LNCaP clone FGC (cell line): Measurements from ENCODE around the gene AGR3.

Experiments used
- DNase-seq: peaks from one replicate; pipeline ENCODE4 v3.0.0-alpha.2; 2011; ENCODE audit warnings: low read depth
- H3K4me3 ChIP-seq: 2 replicates; pipeline ENCODE4 v1.5.1; 2011; ENCODE audit warnings: mild to moderate bottlenecking, low read depth, low read length, control low read depth
- CTCF ChIP-seq: IDR thresholded peaks from 2 replicates; pipeline ENCODE4 v1.5.1; 2012; ENCODE audit warnings: mild to moderate bottlenecking; ENCODE audit not compliant: control insufficient read depth, insufficient read depth; ENCODE audit errors: extremely low read depth

The AGR3 gene

GRCh38 chr7:16900209-16900768, 18.5 kb upstream of the AGR3 start:
- DNase-seq = no peak
- no peak overlapping the region for H3K4me3 ChIP-seq
- no peak for TF ChIP-seq CTCF

- TF ChIP-seq CTCF = no peak
- peak; percentile 33 for DNase-seq
- H3K4me3 ChIP-seq = no peak overlapping the region
Measured at GRCh38 chr7:16891874-16892643, 10.3 kb upstream of the AGR3 start.

GRCh38 chr7:16891338-16891737, 9.6 kb upstream of the AGR3 start:
- DNase-seq = peak; percentile 48
- H3K4me3 ChIP-seq = no peak overlapping the region
- peak; percentile 81 for TF ChIP-seq CTCF

GRCh38 chr7:16889851-16890415, 8.2 kb upstream of the AGR3 start:
- no peak for DNase-seq
- H3K4me3 ChIP-seq = no peak overlapping the region
- TF ChIP-seq CTCF = no peak

- TF ChIP-seq CTCF = no peak
- H3K4me3 ChIP-seq = no peak overlapping the region
- DNase-seq = no peak
Measured at GRCh38 chr7:16889305-16889704, 7.5 kb upstream of the AGR3 start.

GRCh38 chr7:16883918-16884317, 2.1 kb upstream of the AGR3 start:
- H3K4me3 ChIP-seq = no peak overlapping the region
- no peak for DNase-seq
- TF ChIP-seq CTCF = no peak
